Upper lobe of left lung (tissue), 4 donors: ENCODE measurements around the gene BMP5.

ENCODE experiments used
- CTCF ChIP-seq, 6 experiments: fragments of 450-650 bp in 4 of 6; fragments of 200-600 bp in 2 of 6; sonication (generic) in 2 of 6; IDR thresholded peaks; one replicate each; pipeline ENCODE4 v1.5.1; 2016 to 2019; ENCODE audit warnings: antibody characterized with exemption in 6 of 6
- POLR2AphosphoS5 ChIP-seq, 2 donors: sonication (generic); formaldehyde crosslinking; IDR thresholded peaks; one replicate each; pipeline ENCODE4 v1.5.1; 2017; ENCODE audit warnings: antibody characterized with exemption in 2 of 2

- no peak for TF ChIP-seq POLR2AphosphoS5 (IDR thresholded peaks at IDR 0.05)
- TF ChIP-seq CTCF (IDR thresholded peaks at IDR 0.05): no peak
These were observed 34.0 kb downstream of the BMP5 start for GRCh38 chr6:55841341-55841740.
